Esophagus squamous epithelium (tissue), 5 donors: ENCODE data around the gene SMPD3. TPM values are rescaled to one million over a fixed set of nuclear protein-coding genes. Genes with fewer than 3 reads are reported as not detected.
A peak's percentile ranks its signal among the peaks of the same experiment; 100 is the strongest.

ENCODE experiments used
- DNase-seq: peaks from one replicate; lab custom pipeline; 2025; lab: John Stamatoyannopoulos, UW
- H3K27ac ChIP-seq, 4 donors: fragments of 200-600 bp; sonication (generic); one replicate each; pipeline ENCODE4 v1.5.1; 2016 to 2019; ENCODE audit warnings: mild to moderate bottlenecking in 1 of 4
- H3K27me3 ChIP-seq, 4 donors: fragments of 200-600 bp; sonication (generic); 1 replicate in 3 of 4; 2 replicates in 1 of 4; pipeline versions ENCODE4 v1.5.1 to v1.6.0; 2017 to 2021; ENCODE audit warnings: antibody characterized with exemption in 1 of 4
- H3K36me3 ChIP-seq, 3 donors: fragments of 200-600 bp; sonication (generic); one replicate each; pipeline ENCODE4 v1.5.1; 2016 to 2019
- H3K4me1 ChIP-seq, 3 donors: fragments of 200-600 bp; sonication (generic); one replicate each; pipeline ENCODE4 v1.5.1; 2017 to 2019
- H3K4me3 ChIP-seq, 4 donors: fragments of 200-600 bp; sonication (generic); 1 replicate in 3 of 4; 2 replicates in 1 of 4; pipeline ENCODE4 v1.5.1; 2016 to 2019; ENCODE audit warnings: mild to moderate bottlenecking in 2 of 4, moderate library complexity in 1 of 4
- H3K9me3 ChIP-seq, 3 donors: fragments of 200-600 bp; sonication (generic); one replicate each; pipeline ENCODE4 v1.5.1; 2016 to 2019
- POLR2A ChIP-seq, 4 donors: fragments of 450-650 bp; IDR thresholded peaks; one replicate each; pipeline ENCODE4 v1.6.1; 2017; ENCODE audit warnings: antibody characterized with exemption in 4 of 4, mild to moderate bottlenecking in 4 of 4, moderate library complexity in 3 of 4
- WGBS, 2 donors: methylation state at CpG; one replicate each; pipeline ENCODE4 v1.1.5; 2018; 5-methylcytosine and 5-hydroxymethylcytosine counted together
- intact Hi-C: fragments of 100-400 bp; cut with DNase I; formaldehyde crosslinking; loops from one replicate; pipeline ENCODE4 v1.15.0; 2022
- total RNA-seq, 4 donors: library from RNA; depleted of rRNA; stranded (reverse); fragments of >200 nt; gene quantifications; one replicate each; pipeline ENCODE4 v1.1.0, GENCODE V29; 2016
- TF ChIP-seq, protein P1 (sequence below), 6 experiments: fragments of 450-650 bp in 4 of 6; fragments of 200-600 bp in 2 of 6; sonication (generic) in 2 of 6; IDR thresholded peaks; one replicate each; pipeline ENCODE4 v1.5.1; 2016 to 2019; ENCODE audit warnings: antibody characterized with exemption in 6 of 6, mild to moderate bottlenecking in 4 of 6, moderate library complexity in 4 of 6
- donor health status: DM: yes; HTN: yes; CAD: no.

Gene SMPD3
- total RNA-seq, 4 donors from 2014 or later, result 0.18 to 2.3 (median 0.92) TPM

DNA sequence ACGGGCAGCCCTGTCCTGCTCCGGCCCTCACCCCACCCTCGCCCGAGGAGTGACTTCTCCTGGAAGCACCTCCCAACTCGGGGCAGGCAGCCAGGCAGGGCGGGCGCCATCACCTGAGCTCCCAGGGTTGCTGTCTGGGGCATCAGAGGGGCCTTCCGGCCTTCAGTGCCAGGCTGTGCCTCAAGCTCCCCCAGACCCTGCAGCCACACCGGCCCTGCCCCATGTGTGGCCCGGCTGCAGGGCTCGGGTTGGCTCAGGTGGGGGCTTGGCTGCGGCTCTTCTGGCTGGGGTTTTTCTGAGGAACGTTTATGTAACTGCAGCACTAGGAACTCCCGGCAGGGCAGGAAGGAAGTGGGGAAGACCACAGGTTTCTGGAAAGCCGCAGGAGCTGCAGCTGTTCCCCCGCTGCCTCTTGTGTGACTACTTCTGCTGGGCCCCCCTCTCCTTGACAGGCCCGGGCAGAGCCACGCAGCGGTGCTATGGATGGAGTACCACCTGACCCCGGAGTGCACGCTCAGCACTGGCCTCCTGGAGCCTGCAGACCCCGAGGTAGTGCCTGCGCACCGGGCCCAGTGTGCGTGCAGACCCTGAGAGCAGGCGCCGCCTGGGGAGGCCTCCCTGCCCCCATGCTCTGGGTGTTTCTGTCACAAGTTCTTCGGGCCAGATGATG lies 91.9 kb downstream of the SMPD3 start:
- 61% methylated on average over 6 of the region's 28 CpGs; no CpG with 5 or more reads in 1 of the 2 donors for WGBS, 2 donors
- Histone ChIP-seq H3K27ac (no peak overlapping the region), H3K27me3 (no peaks in the 10 kb centered on the region), H3K9me3 (no peaks in the 10 kb centered on the region), H3K4me3 (peak overlapping the region in 1 of 4 donors; percentile 32), H3K4me1 (peaks cover 0 to 43% (median 0%) of the 10 kb centered on the region in 3 donors), H3K36me3 (peaks cover 16 to 83% (median 25%) of the 10 kb centered on the region in 3 donors)
- no peak for DNase-seq
- TF ChIP-seq POLR2A (IDR thresholded peaks at IDR 0.05), result no peak
- TF ChIP-seq, protein P1, sequence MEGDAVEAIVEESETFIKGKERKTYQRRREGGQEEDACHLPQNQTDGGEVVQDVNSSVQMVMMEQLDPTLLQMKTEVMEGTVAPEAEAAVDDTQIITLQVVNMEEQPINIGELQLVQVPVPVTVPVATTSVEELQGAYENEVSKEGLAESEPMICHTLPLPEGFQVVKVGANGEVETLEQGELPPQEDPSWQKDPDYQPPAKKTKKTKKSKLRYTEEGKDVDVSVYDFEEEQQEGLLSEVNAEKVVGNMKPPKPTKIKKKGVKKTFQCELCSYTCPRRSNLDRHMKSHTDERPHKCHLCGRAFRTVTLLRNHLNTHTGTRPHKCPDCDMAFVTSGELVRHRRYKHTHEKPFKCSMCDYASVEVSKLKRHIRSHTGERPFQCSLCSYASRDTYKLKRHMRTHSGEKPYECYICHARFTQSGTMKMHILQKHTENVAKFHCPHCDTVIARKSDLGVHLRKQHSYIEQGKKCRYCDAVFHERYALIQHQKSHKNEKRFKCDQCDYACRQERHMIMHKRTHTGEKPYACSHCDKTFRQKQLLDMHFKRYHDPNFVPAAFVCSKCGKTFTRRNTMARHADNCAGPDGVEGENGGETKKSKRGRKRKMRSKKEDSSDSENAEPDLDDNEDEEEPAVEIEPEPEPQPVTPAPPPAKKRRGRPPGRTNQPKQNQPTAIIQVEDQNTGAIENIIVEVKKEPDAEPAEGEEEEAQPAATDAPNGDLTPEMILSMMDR (IDR thresholded peaks at IDR 0.05), result no peak
- intact Hi-C loops, result loop anchor here (10.0 kb wide), 1 partner anchor 62 kb away; no protein-coding TSS in a partner anchor

DNA sequence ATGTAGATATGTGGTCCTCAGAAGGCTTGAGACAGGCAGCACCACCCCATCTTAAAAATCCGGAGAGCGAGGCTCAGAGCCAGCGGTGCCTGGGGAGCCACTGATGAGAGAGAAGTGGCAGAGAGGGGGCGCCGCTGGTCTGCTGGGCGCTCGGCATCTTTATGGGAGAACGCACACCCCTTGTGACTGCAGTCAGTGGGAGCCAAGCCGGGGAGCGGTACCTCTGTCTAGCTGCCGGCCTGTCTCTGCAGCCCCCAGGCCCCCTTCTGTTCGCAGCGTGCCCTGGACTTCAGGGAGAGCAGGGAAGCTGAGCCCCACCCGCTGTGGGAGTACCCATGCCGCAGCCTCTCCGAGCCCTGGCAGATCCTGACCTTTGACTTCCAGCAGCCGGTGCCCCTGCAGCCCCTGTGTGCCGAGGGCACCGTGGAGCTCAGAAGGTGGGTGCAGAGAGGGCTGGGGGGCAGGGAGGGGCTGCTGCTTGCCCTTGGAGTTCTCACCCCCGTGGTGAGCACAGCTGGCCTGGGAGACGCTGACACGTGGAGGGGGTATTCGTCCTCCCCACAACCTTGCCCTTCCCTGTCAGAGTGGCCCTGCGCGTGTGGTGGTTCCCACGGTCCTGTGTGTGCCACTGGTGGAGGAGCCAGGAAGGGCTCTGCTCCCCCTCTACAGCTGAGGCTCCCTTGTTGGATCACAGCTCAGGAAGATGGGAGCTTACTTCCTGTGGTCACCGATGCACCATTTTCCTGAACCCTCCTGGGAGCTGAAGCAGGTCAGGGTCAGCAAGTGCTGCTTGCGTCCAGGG lies 92.7 kb downstream of the SMPD3 start:
- Histone ChIP-seq H3K4me1 (peaks cover 0 to 39% (median 0%) of the 10 kb centered on the region in 3 donors), H3K27me3 (no peaks in the 10 kb centered on the region), H3K9me3 (no peaks in the 10 kb centered on the region), H3K4me3 (peak overlapping the region in 1 of 4 donors; percentile 32), H3K36me3 (peaks cover 16 to 90% (median 26%) of the 10 kb centered on the region in 3 donors), H3K27ac (no peak overlapping the region)
- TF ChIP-seq, protein P1 (IDR thresholded peaks at IDR 0.05), result no peak
- TF ChIP-seq POLR2A (IDR thresholded peaks at IDR 0.05), result no peak
- intact Hi-C loops, result loop anchor here (10.0 kb wide), 1 partner anchor 61 kb away; no protein-coding TSS in a partner anchor
- WGBS, 2 donors, result 69 to 85% methylated on average over 4 to 6 of the region's 28 CpGs
- no peak for DNase-seq

DNA sequence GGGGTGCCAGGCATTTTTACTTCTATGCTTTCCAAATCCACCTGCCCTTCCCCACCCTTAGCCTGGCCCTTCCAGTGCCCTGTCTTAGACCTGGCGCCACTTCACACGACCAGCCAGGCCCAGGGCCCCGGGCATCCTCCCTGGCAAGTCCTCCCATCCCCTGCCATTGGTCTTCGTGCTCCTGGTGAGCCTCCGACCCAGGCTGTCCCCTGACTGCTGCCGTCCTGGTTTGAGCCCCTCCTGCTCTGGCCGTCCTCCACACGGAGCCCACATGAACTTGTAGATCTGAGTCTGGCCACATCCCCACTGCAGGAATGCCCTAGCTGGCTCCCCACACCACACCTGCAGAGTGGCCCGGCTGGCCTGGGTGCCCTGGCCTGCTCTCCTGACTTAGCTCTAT lies 93.5 kb downstream of the SMPD3 start:
- H3K27me3 ChIP-seq, result no peaks in the 10 kb centered on the region
- H3K36me3 ChIP-seq, result peaks cover 16 to 98% (median 26%) of the 10 kb centered on the region in 3 donors
- DNase-seq, result no peak
- peaks cover 0 to 31% (median 0%) of the 10 kb centered on the region in 3 donors for H3K4me1 ChIP-seq
- WGBS, 2 donors, result 91 to 96% methylated on average over 5 to 9 of the region's 9 CpGs
- H3K4me3 ChIP-seq, result no peak overlapping the region
- TF ChIP-seq, protein P1 (IDR thresholded peaks at IDR 0.05), result no peak
- TF ChIP-seq POLR2A (IDR thresholded peaks at IDR 0.05), result no peak
- intact Hi-C loops, result loop anchor here (10.0 kb wide), 1 partner anchor 60 kb away; no protein-coding TSS in a partner anchor
- H3K9me3 ChIP-seq, result no peaks in the 10 kb centered on the region
- H3K27ac ChIP-seq, result no peak overlapping the region

DNA sequence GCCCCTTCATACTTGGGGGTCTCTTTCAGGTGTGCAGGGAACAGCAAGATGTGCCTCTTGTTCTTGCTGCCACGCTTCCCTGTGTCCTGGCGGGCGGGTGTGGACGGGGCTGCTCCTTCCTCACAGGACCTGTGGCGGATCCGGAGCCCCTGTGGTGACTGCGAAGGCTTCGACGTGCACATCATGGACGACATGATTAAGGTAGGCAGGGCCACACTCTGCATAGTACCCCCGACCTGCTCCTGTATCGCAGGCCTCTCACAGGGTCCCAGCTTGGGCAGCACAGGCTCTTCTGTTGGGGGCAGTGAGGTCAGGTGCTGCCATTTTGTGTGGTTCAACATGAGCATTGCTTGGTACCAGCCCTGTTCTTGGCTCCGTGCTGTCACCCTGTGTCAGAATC lies 94.9 kb downstream of the SMPD3 start:
- intact Hi-C loops, result loop anchor here (10.0 kb wide), 1 partner anchor 59 kb away; no protein-coding TSS in a partner anchor
- no peaks in the 10 kb centered on the region for H3K9me3 ChIP-seq
- DNase-seq, result no peak
- TF ChIP-seq, protein P1 (IDR thresholded peaks at IDR 0.05), result no peak
- no peak for TF ChIP-seq POLR2A (IDR thresholded peaks at IDR 0.05)
- peaks cover 16 to 99% (median 34%) of the 10 kb centered on the region in 3 donors for H3K36me3 ChIP-seq
- peaks cover 0 to 23% (median 0%) of the 10 kb centered on the region in 3 donors for H3K4me1 ChIP-seq
- no peaks in the 10 kb centered on the region for H3K27me3 ChIP-seq
- no peak overlapping the region for H3K4me3 ChIP-seq
- no peak overlapping the region for H3K27ac ChIP-seq
- WGBS, 2 donors, result 60 to 96% methylated on average over 1 to 8 of the region's 13 CpGs
